ENCODE data around the gene BMP15. TPM values are rescaled to one million over a fixed set of nuclear protein-coding genes. Genes with fewer than 3 reads are reported as not detected.

Gene BMP15
- total and polyA plus RNA-seq, 2 donors (not counting 1 experiment from before 2014, with no cell fraction given), result not detected

DNA sequence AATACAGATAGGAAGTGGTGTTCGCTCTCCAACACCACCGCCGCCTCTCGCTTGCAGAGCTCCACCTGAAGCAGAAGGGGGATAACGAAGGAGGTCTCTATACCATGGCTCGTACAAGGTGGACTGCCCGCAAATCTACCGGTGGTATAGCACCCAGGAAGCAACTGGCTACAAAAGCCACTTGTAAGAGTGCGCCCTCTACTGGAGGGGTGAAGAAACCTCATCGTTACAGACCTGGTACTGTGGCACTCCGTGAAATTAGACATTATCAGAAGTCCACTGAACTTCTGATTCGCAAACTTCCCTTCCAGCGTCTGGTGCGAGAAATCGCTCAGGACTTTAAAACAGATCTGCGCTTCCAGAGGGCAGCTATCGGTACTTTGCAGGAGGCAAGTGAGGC lies 5.2 kb upstream of the BMP15 start:
- TF ChIP-seq EZH2 (IDR thresholded peaks at IDR 0.05; ENCODE audit: borderline replicate concordance, insufficient read depth, low read depth, low read length, poor library complexity, severe bottlenecking) (no peak), CTCF (IDR thresholded peaks at IDR 0.05) (no peak)

DNA sequence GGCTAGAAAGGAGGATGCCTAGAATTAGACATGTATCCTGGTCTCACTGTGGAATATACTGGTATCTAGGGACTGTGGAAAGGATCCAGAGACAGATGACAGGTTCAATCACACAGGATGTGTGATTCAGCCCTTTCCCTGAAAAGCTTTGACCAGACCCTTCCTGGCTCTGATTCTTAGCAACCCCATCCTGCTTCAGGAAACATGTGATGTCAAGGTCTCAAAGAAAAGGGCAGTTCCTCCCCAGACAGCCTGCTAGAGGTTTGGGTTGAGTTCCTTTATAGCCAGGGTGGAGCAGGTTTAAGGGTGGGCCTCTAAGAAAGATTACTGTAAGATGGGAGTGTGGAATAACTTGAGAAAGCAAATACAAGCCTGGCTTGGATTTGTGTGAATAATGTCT lies 3.0 kb downstream of the BMP15 start:
- DNase-seq (no peak), ATAC-seq (ENCODE audit: low read depth) (no peak)
- Histone ChIP-seq H3K27ac (ENCODE audit: low read length in 2 of 2) (no peak overlapping the region), H3K9ac (ENCODE audit: low read length) (no peak overlapping the region), H3K36me3 (replicated peaks in 1 of 2; ENCODE audit: control extremely low read depth in 1 of 2, control insufficient read depth in 1 of 2, extremely low read depth in 1 of 2, insufficient read depth in 2 of 2, low read length in 1 of 2) (no peaks in the 10 kb centered on the region), H3K4me3 (ENCODE audit: control extremely low read depth in 1 of 5, extremely low read depth in 1 of 5, insufficient read depth in 1 of 5, low read depth in 2 of 5, low read length in 4 of 5) (no peak overlapping the region), H2AFZ (ENCODE audit: insufficient read depth, low read depth, low read length, poor library complexity, severe bottlenecking) (no peak overlapping the region), H3K9me3 (ENCODE audit: control extremely low read depth in 1 of 3, control insufficient read depth in 2 of 3, insufficient read depth in 1 of 3, low read length in 2 of 3) (no peaks in the 10 kb centered on the region), H3K27me3 (replicated peaks in 1 of 4; ENCODE audit: control extremely low read depth in 1 of 4, control insufficient read depth in 3 of 4, insufficient read depth in 4 of 4, low read length in 3 of 4) (no peaks in the 10 kb centered on the region), H4K20me1 (ENCODE audit: control insufficient read depth, insufficient read depth, low read length, poor library complexity, severe bottlenecking) (no peaks in the 10 kb centered on the region), H3K4me1 (ENCODE audit: control insufficient read depth in 2 of 2, insufficient read depth in 2 of 2, low read length in 2 of 2) (no peaks in the 10 kb centered on the region), H3K4me2 (replicated peaks; ENCODE audit: low read depth, low read length, poor library complexity, severe bottlenecking) (no peak overlapping the region), H3K79me2 (ENCODE audit: control insufficient read depth, insufficient read depth, low read length) (no peaks in the 10 kb centered on the region)
- ChIA-PET CTCF (no interaction called here), POLR2A (no interaction called here)
- H3K27ac Mint-ChIP-seq, result no peak overlapping the region
- no peaks in the 10 kb centered on the region for H3K4me1 Mint-ChIP-seq
- no peaks in the 10 kb centered on the region for H3K27me3 Mint-ChIP-seq
- H3K4me3 Mint-ChIP-seq, result no peak overlapping the region
- no peaks in the 10 kb centered on the region for H3K9me3 Mint-ChIP-seq (ENCODE audit: insufficient read depth)
- intact Hi-C loops (cut with micrococcal nuclease), result no loop called here
- TF ChIP-seq EZH2 (IDR thresholded peaks at IDR 0.05; ENCODE audit: borderline replicate concordance, insufficient read depth, low read depth, low read length, poor library complexity, severe bottlenecking) (no peak), CTCF (IDR thresholded peaks at IDR 0.05) (no peak)

More for the DNA sequence above, 5.2 kb upstream of the BMP15 start:
- over 99% methylated on average over 10 of the region's 17 CpGs for WGBS (ENCODE audit: insufficient coverage)
- intact Hi-C loops (cut with micrococcal nuclease), result no loop called here
- Mint-ChIP-seq H3K27ac (no peak overlapping the region), H3K4me1 (no peaks in the 10 kb centered on the region), H3K4me3 (no peak overlapping the region), H3K27me3 (no peaks in the 10 kb centered on the region), H3K9me3 (ENCODE audit: insufficient read depth) (no peaks in the 10 kb centered on the region)
- H4K20me1 ChIP-seq (ENCODE audit: control insufficient read depth, insufficient read depth, low read length, poor library complexity, severe bottlenecking), result no peaks in the 10 kb centered on the region
- ChIA-PET POLR2A (no interaction called here), CTCF (no interaction called here)
- H3K27me3 ChIP-seq (replicated peaks in 1 of 4; ENCODE audit: control extremely low read depth in 1 of 4, control insufficient read depth in 3 of 4, insufficient read depth in 4 of 4, low read length in 3 of 4), result no peaks in the 10 kb centered on the region
- ATAC-seq (ENCODE audit: low read depth), result no peak
- no peak overlapping the region for H3K4me2 ChIP-seq (replicated peaks; ENCODE audit: low read depth, low read length, poor library complexity, severe bottlenecking)
- H2AFZ ChIP-seq (ENCODE audit: insufficient read depth, low read depth, low read length, poor library complexity, severe bottlenecking), result no peak overlapping the region
- H3K4me3 ChIP-seq (ENCODE audit: control extremely low read depth in 1 of 5, extremely low read depth in 1 of 5, insufficient read depth in 1 of 5, low read depth in 2 of 5, low read length in 4 of 5), result no peak overlapping the region
- no peak overlapping the region for H3K9ac ChIP-seq (ENCODE audit: low read length)
- H3K27ac ChIP-seq (ENCODE audit: low read length in 2 of 2), result no peak overlapping the region
- H3K79me2 ChIP-seq (ENCODE audit: control insufficient read depth, insufficient read depth, low read length), result no peaks in the 10 kb centered on the region
- DNase-seq, result no peak
- H3K4me1 ChIP-seq (ENCODE audit: control insufficient read depth in 2 of 2, insufficient read depth in 2 of 2, low read length in 2 of 2), result no peaks in the 10 kb centered on the region
- no peaks in the 10 kb centered on the region for H3K36me3 ChIP-seq (replicated peaks in 1 of 2; ENCODE audit: control extremely low read depth in 1 of 2, control insufficient read depth in 1 of 2, extremely low read depth in 1 of 2, insufficient read depth in 2 of 2, low read length in 1 of 2)
- H3K9me3 ChIP-seq (ENCODE audit: control extremely low read depth in 1 of 3, control insufficient read depth in 2 of 3, insufficient read depth in 1 of 3, low read length in 2 of 3), result no peaks in the 10 kb centered on the region
